ENCODE data around the gene DLG5.
A peak's percentile ranks its signal among the peaks of the same experiment; 100 is the strongest.

The DLG5 gene

GRCh38 chr10:77910524-77911145 lies 15.9 kb downstream of the DLG5 start:
- DNase-seq = no peak

GRCh38 chr10:77909749-77910375 lies 16.7 kb downstream of the DLG5 start:
- DNase-seq = no peak

- no peak for DNase-seq
These were observed 17.4 kb downstream of the DLG5 start for GRCh38 chr10:77909021-77909748.

- no peak for DNase-seq
These were observed 18.4 kb downstream of the DLG5 start for GRCh38 chr10:77907900-77908717.

GRCh38 chr10:77907462-77907861 lies 19.1 kb downstream of the DLG5 start:
- no peak for DNase-seq

- no peak for DNase-seq
These were observed 19.6 kb downstream of the DLG5 start for GRCh38 chr10:77906951-77907421.

GRCh38 chr10:77905781-77906180 lies 20.8 kb downstream of the DLG5 start:
- no peak for DNase-seq

GRCh38 chr10:77905086-77905748 lies 21.3 kb downstream of the DLG5 start:
- no peak for DNase-seq

GRCh38 chr10:77904100-77904840 lies 22.3 kb downstream of the DLG5 start:
- no peak for DNase-seq

GRCh38 chr10:77902159-77902558 lies 24.4 kb downstream of the DLG5 start:
- DNase-seq = no peak

- DNase-seq = no peak
These were observed 24.8 kb downstream of the DLG5 start for GRCh38 chr10:77901743-77902142.

- no peak for DNase-seq
These were observed 26.9 kb downstream of the DLG5 start for GRCh38 chr10:77899690-77900089.

- DNase-seq = no peak
These were observed 27.5 kb downstream of the DLG5 start for GRCh38 chr10:77899080-77899477.

- DNase-seq = peak; percentile 60
These were observed 28.1 kb downstream of the DLG5 start for GRCh38 chr10:77898323-77899079.

- no peak for DNase-seq
These were observed 30.5 kb downstream of the DLG5 start for GRCh38 chr10:77896058-77896457.

GRCh38 chr10:77894058-77894457 lies 32.5 kb downstream of the DLG5 start:
- DNase-seq = no peak

GRCh38 chr10:77893386-77893785 lies 33.2 kb downstream of the DLG5 start:
- DNase-seq = no peak

GRCh38 chr10:77892761-77893160 lies 33.8 kb downstream of the DLG5 start:
- DNase-seq = no peak

- DNase-seq = no peak
These were observed 34.4 kb downstream of the DLG5 start for GRCh38 chr10:77892021-77892739.

- DNase-seq = no peak
These were observed 36.5 kb downstream of the DLG5 start for GRCh38 chr10:77890097-77890496.
